HEK293 (cell line): ENCODE measurements around the gene SH3GL1.
"Not testable (repeated sequence)": the region's sequence is repeated elsewhere in the genome, so short reads cannot be mapped to it uniquely, and the experiment has no call there.

Experiments used
- TRIM28 ChIP-seq: IDR thresholded peaks from 2 replicates; pipeline ENCODE4 v1.6.1; 2011; ENCODE audit warnings: low read length, control low read depth, borderline replicate concordance
- YY1 ChIP-seq: fragments of 450-650 bp; formaldehyde crosslinking; IDR thresholded peaks from 2 replicates; pipeline ENCODE4 v1.5.1; 2018; ENCODE audit warnings: missing biosample characterization, missing genetic modification characterization
- ZEB2 ChIP-seq: fragments of 450-650 bp; formaldehyde crosslinking; IDR thresholded peaks from 2 replicates; pipeline ENCODE4 v1.5.1; 2016; ENCODE audit warnings: missing biosample characterization, missing genetic modification characterization
- TF ChIP-seq, protein P1 (sequence below): fragments of 450-650 bp; formaldehyde crosslinking; IDR thresholded peaks from 2 replicates; pipeline ENCODE4 v1.5.1; 2016; ENCODE audit warnings: missing biosample characterization, missing genetic modification characterization

DNA sequence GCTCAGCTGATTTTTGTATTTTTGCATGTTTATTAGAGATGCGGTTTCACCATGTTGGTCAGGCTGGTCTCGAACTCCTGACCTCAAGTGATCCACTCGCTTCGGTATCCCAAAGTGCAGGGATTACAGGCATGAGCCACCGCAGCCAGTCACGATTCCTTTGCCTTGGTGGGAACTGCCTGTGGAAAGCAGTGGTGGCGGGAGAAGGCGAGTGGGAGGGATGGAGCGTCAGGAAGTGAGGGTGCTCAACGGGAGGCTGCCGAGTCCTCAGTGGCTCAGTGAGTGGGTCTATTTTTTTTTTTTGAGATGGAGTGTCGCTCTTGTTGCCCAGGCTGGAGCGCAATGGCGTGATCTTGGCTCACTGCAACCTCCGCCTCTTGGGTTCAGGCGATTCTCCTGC, 51.1 kb downstream of the SH3GL1 start:
- not testable (repeated sequence) for TF ChIP-seq ZEB2 (tag by site-specific recombination); YY1 (tag by site-specific recombination); TRIM28
- TF ChIP-seq, protein P1, sequence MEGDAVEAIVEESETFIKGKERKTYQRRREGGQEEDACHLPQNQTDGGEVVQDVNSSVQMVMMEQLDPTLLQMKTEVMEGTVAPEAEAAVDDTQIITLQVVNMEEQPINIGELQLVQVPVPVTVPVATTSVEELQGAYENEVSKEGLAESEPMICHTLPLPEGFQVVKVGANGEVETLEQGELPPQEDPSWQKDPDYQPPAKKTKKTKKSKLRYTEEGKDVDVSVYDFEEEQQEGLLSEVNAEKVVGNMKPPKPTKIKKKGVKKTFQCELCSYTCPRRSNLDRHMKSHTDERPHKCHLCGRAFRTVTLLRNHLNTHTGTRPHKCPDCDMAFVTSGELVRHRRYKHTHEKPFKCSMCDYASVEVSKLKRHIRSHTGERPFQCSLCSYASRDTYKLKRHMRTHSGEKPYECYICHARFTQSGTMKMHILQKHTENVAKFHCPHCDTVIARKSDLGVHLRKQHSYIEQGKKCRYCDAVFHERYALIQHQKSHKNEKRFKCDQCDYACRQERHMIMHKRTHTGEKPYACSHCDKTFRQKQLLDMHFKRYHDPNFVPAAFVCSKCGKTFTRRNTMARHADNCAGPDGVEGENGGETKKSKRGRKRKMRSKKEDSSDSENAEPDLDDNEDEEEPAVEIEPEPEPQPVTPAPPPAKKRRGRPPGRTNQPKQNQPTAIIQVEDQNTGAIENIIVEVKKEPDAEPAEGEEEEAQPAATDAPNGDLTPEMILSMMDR (tag by site-specific recombination), result not testable (repeated sequence)
